Pons (tissue), 1 donor: ENCODE measurements around the gene PRF1.
"Not testable (repeated sequence)": the region's sequence is repeated elsewhere in the genome, so short reads cannot be mapped to it uniquely, and the experiment has no call there.

Experiments
- DNase-seq: peaks from one replicate; pipeline ENCODE4 v3.0.0-alpha.2; 2016; ENCODE audit warnings: low spot score

PRF1 gene

DNA sequence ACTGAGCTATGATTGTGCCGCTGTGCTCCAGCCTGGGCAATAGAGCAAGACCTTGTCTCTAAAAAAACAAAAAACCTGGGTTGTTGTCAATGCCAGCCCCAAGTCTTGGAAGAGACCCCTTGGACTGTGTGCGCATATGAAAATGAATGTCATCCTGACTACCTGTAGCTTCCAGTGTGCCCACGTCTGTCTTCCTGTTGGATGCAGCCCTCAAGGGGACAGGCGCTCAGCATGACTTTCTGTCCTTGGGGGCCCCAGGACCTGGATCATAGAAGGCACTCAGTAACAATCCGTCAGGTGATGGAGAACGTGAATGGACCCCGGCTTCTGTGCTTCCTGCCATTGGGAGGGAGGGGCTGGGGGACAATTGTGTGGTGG lies 9.0 kb downstream of the PRF1 start:
- DNase-seq, result no peak

DNA sequence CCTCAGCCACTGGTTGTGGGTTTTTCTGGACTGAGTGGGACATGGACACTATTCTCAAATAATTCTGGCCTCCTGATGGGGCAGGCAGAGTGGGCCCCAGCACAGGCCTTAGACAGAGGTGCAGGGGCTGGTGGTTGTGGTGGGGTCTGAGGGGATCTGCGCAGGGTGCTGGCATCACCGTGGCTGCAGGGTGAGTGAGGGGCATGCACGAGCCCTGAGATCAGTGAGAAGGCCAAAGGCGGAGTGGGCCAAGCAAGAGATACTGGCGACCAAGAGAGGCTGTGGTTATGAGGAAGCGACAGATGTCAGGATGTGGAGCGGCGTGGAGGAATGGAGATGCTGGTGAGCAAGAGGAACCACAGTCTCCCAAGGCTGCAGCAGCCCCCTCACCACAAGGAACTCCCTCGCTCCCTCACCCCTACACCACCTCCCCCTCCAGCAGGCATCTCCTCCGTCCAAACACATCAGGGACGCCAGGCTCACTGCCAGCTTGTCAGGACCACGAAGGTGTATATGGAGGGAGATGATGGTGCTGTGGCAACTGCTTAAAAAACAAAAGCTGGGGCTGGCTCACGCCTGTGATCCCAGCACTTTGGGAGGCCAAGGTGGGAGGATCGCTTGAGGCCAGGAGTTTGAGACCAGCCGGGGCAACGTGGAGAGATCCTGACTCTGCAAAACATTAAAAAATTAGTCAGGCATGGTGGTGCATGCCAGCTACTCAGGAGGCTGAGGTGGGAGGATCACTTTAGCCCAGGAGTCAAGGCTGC lies 9.6 kb downstream of the PRF1 start:
- DNase-seq, result no peak

DNA sequence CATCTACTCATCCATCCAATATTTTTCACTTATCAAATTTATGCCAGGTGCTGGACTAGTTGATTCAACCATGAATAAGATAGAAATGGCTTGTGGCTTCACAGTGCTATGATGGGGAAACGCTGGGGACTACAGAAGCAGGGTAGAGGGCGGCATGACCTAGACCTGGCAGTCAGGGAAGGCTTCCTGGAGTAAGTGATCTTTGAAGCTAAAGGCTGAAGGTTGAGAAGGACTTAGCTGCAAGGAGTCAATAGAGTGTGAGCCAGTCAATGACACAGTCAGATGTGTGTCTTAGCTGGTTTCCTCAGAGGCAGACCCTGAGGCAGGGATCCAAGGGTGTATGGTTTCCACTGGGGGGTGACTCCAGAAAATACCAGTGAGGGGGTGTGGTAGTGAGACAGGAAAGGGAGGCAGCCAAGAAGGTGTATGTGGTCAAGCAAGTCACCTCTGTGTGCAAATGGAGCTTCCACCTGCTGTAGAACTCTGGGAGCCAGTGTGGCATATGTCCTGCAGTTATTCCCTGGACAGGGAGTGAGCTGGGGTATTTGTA lies 10.3 kb downstream of the PRF1 start:
- no peak for DNase-seq

DNA sequence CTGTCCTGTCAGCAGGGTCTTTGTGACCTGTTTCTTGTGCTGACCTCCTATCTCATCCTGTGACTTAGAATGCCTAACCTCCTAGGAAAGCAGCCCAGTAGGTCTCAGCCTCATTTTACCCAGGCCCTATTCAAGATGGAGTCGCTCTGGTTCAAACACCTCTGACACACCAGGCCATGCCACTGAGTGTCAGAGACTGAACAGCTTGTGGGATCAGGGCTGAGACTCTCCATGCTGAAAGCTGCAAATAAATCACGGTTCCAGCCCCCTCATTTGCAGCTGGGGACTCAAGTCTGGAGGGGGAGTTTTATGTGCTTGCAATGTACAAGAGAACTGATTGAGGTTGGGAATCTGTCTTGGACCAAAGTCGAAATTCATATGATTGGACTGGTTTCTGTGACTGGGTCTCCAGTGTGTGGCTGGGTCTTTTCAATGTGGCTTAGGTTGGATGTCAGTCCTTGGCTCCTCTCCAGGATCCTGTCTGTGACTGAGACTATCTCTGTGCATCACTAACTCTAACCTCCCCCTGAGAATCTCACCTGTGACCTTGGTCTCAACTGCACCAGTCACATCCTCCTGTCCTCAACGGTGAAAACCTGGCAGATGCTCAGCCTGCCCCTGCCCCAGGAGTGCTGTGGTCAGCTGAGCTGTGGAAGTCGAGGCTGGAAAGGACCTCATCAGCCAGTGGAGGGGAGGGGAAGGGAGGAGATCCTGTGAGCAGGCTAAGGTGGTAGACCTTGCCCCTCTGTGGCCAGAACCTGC lies 11.7 kb downstream of the PRF1 start:
- no peak for DNase-seq

DNA sequence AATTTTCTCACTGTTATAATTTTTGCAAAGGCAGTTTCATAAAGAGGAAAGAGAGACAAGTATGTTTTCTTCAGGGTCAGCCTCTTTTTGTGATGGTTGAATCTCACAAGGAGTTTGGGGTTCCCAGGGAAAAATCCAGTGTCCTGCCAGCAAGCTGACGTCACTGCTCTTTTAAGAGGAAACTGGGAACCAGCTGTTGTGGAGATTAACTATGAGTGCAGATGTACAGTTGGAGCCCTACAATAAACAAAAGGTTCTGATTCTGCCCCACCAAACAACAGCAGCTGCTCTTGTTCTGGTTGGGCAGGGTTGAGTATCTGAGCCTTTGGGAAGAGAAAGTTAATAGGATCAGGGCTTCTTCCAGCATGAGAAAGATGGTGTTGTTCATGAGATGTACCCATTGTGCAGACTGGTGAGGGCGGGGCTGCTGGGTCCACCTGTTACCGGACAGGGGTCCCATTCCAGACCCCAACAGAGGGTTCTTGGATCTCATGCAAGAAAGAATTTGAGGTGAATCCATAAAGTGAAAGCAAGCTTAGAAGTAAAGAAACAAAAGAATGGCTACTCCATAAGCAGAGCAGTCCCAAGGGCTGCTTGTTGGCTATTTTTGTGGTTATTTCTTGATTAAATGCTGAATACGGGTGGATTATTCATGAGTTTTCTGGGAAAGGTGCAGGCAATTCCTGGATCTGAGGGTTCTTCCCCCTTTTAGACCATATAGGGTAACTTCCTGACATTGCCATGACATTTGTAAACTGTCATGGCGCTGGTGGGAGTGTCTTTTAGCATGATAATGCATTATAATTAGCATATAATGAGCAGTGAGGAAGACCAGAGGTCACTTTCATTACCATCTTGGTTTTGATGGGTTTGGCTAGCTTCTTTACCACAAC lies 12.5 kb downstream of the PRF1 start:
- DNase-seq, result peak; percentile 64

DNA sequence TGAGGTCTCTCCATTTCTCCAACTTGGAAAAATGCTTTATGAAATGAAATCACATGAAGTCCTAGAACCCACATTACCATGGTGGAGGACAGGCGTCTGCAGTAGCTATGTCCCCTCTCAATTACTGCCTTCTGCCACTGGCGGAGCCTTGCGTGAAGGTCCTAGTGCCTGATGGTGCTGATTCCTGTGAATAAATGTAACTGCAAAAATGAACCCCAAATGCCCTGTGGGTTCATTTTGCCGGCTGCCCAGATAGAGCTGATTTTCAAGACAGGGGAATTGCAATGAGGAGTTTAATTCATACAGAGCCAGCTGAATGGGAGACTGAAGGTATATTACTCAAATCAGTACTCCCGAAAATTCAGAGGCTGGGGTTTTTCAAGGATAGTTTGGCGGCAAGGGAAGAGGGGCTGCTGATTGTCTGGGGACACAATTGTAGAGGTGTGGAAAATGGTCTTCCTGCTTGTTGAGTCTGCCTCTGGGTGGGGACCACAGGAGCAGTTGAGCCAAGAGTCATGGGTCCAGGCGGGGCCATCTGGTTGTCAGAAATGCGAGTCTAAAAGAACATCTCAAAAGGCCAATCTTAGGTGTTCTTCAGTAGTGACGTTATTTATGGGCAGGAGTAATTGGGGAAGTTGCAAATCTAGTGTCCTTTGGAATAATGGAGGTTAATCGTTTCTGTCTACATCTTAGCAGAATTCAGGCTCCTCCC lies 13.5 kb downstream of the PRF1 start:
- DNase-seq, result no peak

DNA sequence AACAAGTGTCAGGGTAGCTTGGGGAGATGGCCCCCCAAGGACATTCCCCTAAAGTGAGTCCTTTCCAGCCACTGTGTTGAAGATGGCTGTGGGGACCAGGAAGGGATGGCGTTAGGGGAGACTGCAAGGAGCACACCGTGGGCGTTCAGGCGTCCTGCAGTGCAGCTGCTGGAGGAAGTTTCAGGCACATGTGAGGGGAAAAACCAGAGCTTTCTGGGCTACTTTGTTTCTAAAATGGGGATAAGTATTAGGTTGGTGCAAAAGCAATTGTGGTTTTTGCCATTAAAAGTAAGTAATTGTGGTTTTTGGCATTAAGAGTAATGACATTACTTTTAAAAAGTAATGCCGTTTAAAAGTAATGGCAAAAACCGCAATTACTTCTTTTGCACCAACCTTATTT lies 14.3 kb downstream of the PRF1 start:
- no peak for DNase-seq

DNA sequence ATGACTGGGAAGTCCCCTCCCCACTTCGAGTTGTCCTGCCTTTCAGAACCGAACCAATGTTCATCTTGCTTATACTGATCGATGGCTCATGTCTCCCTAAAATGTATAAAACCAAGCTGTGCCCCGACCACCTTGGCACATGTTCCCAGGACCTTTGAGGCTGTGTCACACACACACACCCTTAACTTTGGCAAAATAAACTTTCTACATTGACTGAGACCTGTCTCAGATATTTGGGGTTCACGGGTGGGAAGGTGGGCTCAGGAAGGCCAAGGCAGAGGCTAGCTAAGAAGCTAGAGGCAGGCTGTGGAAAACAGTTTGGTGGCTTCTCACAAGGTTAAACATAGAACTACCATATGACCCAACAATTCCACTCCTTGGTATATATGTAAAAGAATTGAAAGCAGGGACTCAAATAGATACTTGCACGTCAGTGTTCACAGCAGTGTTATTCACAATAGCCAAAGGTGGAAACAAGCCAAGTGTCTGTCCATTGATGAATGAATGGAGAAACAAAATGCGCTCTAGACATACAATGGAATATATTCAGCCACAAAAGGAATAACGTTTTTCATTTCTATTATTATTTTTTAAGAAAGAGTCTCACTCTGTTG lies 15.4 kb downstream of the PRF1 start:
- peak; percentile 95 for DNase-seq

DNA sequence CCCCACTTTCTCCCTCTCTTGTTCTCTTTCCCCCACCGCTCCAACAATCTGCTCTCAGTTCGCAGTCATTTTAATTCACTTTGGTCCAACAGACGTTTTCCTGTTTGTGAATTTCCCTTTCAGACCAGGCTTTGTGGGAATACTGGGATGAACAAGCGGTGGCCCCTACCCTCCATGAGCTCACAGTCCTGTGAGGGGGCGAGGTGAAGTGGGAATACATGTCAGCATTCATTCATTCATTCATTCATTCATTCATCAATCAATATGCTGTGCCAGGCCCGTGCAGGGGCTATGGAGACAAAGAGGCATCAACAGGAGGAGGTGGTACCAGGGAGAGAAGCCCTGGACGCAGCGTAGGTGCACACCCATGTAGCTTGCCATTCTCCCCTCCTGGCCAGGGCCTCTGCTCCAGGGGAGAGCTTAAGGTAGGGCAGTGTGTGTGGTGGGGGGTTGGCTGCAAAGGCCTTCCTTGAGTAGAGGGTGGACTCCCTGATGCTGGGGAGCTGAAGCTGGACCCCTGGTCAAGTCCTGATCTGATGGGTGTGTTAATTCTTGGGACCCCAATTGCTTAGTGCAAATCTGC lies 16.1 kb downstream of the PRF1 start:
- DNase-seq, result no peak

DNA sequence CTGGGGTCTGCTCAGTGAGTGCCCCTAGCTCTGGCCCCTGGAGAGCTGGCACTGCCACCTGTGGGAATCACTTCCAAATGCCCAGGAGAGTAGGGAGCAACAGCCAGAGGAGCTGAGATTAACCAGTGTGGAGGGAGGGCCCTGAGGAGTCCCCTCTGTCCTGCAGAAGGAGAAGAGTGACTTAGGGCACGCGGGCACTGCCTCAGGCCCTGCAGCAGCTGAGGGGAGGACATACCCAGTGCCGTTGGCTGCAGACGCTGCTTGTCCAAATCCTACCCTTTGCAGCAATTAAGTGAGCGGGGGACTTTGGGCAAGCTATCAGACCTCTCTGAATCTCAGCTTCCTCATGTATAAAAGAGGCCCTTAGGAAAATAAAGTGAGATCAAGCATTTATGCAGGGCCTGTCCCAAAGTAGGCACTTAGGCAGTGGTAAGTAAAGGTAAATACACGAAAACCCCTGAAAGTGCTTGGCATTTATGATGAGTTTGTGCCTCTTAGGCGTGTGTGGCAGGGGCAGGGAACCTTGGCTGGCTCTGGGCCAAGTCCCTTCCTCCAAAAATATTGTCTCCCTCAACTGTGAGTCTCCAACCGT lies 16.9 kb downstream of the PRF1 start:
- DNase-seq, result no peak

DNA sequence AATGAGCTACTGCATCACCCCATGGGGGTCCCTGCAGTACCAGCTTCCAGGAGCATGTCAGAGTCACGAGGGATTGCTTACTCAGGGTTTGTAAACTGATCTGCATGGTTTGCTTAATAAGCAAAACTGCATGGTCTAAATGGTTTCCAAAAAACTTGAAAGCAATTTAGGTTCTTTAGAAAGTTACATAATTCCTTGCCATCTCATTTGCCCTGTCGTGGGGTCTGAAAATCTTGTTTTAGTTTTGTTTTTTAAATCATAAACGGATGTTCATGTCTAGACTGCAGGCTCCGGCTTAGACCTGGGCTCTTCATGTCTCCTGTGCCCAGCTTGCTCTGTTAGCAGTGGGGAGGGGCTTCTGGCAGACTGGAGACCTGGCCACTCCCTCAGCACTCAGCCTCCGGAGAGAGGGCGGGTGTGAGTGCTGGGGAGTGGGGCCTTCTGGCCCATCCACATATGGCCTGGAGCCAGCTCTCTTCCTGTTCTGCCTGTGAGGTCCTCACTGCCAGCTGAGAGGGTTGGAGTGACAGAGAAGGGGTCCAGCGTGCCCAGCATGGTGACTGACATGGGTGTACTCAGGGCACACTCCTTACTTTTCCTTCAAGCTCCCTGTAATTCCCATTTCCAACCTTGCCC lies 17.5 kb downstream of the PRF1 start:
- DNase-seq, result no peak

DNA sequence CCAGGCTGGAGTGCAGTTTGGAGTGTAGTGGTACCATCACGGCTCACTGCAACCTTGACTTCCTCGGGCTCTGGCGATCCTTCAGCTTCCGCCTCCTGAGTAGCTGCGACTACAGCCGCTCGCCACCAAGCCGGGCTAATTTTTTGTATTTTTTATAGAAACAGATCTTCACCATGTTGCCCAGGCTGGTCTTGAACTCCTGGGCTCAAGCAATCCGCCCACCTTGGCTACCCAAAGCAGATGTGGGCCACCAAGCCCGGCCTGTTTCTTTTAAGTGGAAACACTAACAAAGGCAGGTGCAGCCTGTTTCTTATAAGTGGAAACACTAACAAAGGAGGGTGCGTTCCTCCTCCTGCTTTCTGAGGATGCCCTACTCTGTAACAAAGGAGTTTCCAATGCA lies 18.2 kb downstream of the PRF1 start:
- no peak for DNase-seq

DNA sequence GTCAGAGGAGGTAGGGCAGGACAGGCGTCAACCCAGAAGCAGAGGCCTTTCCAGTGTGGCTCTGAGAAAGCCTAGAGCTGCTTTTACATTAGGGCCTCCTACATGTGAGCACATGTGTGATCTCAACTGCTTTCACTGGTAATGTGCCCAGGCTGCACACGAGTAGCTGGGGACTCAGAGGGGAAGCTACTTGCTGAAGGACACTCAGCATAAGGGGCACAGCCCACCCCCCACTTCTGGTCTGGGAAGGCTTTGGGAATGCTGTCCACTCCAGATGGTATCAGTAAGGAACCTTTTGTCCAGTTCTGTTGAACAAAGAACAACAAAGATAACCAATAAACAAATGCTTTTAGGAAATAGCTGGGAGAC lies 18.9 kb downstream of the PRF1 start:
- no peak for DNase-seq

DNA sequence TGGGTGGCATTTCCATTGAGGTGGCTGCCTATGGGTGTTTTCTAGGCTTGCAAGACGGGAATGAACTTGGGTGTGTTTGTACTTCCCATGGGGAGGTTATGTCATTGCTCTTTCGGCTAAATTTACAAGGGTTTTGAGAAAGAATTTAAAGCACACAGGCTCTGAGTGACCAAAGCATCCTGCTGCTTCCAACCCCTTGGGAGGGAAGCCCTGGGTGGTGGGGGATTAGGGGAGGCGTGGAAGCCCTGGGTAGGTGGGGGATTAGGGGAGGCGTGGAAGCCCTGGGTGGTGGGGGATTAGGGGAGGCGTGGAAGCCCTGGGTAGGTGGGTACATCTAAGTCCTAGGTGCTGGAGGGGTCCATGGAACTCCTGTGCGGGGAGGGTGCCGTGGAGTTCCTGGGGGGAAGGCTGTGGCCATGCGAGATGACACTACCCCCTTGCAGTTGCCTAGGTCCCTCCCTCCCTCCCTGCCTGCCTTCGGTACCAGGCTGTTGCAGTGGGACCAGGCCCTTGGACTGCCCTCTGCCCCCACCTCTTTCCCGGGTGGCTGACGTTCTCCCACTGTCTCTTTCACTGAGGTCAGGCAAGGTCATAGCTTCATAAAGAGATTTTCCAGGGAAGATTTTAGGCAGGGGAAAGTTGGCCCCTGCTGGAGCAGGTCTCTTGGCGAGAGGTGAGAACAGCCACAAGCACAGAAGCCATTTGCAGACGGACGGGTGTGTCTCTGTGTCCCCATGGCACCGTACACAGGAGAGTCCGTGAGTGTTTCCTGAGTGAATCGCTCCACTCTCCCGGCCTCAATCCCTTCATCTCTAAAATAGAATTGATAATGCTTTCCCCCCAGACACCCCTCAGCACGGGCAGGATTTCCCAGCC lies 19.5 kb downstream of the PRF1 start:
- DNase-seq, result no peak

DNA sequence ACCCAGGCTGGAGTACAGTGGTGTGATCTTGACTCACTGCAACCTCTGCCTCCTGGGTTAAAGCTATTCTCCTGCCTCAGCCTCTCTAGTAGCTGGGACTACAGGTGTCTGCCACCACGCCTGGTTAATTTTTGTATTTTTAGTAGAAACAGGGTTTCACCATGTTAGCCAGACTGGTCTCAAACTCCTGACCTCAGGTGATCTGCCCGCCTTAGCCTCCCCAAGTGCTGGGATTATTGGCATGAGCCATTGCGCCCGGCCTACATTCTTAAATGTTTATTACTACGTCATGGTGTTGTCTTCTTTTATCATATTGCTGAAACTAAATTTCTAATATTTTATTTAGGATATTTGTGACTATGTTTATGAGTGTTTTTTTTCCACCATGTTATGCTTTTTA lies 21.4 kb downstream of the PRF1 start:
- DNase-seq, result not testable (repeated sequence)

DNA sequence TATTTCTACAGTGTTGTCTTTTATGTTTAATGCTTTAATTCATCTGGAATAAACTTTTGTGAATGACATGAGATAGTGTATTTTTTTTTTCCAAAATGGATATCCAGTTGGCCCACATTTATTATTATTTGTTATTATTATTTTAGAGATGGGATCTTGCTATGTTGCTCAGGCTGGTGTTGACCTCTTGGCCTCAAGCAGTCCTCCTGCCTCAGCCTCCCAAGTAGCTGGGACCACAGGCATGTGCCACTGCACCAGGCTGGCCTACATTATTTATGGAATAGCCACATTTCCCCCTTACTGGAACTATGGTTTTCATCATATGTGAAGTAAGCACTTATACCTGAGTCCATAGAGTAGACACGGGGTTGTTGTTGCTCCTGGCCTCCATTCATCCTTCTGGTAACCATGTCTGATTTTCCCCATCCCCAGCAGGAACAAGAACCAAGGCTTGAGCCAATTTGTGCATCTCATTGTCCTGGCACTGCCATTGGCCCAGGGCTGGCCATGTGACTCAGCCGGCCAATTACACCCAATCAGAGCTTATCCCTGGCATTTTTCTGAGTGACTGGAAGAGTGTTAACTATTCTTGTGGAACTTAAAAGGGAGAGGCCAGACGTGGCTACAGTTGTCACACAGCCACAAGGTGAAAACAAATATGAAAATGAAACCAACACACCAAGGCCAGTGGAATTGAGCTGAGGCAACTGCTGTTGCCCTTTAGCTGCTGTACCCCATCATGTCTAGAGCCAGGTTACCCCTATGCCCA lies 23.1 kb downstream of the PRF1 start:
- DNase-seq, result no peak

DNA sequence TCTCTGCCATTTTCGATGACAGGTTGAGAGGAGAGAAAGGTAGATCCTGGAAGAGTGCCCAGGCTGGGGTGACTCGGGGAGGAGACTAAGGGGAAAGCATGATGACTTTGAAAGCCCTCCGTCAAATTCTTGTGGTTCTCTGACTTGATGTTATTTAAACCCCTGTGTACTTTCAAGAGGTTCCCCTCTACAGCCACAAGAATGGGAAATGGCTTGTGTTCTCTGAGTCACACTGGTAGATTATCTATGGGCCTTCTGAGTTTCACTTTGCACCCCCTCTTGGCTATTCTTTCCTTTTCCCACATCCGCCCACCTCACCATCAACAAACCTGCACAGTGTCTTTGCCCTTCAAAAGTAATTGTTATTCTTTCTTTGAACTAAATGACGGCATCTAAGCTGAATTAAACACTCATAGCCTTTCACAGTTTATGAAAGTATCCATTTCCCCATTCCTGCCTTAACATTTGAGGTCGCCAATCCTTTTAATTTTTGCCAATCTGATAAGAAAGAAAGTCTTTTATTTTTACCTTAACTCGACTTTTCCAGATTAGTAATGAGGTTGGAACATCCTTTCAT lies 24.1 kb downstream of the PRF1 start:
- peak; percentile 21 for DNase-seq
